HG03571 (cell line): Measurements from ENCODE around the gene MFAP4.

Source experiments
- ATAC-seq: cut with Tn5 transposase; IDR thresholded peaks from one replicate; pipeline ENCODE4 v1.9.1; 2021; ENCODE audit not compliant: unreplicated experiment

MFAP4 gene

GRCh38 chr17:19386051-19386929 is 700 bp downstream of the MFAP4 start:
- ATAC-seq = no peak

- ATAC-seq = no peak
These were observed 1.4 kb downstream of the MFAP4 start for GRCh38 chr17:19385521-19385983.

GRCh38 chr17:19384723-19385391 is 2.1 kb downstream of the MFAP4 start:
- ATAC-seq = no peak

- no peak for ATAC-seq
These were observed 3.1 kb downstream of the MFAP4 start for GRCh38 chr17:19383681-19384470.

GRCh38 chr17:19382531-19383444 is 4.2 kb downstream of the MFAP4 start:
- ATAC-seq = no peak

GRCh38 chr17:19381741-19382444 is 5.1 kb downstream of the MFAP4 start:
- ATAC-seq = no peak

GRCh38 chr17:19381361-19381740 is 5.6 kb downstream of the MFAP4 start:
- no peak for ATAC-seq

- no peak for ATAC-seq
These were observed 6.3 kb downstream of the MFAP4 start for GRCh38 chr17:19380481-19381301.

- ATAC-seq = no peak
These were observed 7.5 kb downstream of the MFAP4 start for GRCh38 chr17:19379361-19380065.

GRCh38 chr17:19378416-19379360 is 8.3 kb downstream of the MFAP4 start, which contains the start of gene MAPK7:
TSS of gene MAPK7 (plus strand) at chr17:19378498. CDS start at chr17:19378901, 403 bp downstream.
- ATAC-seq = no peak

- peak; percentile 90 for ATAC-seq
These were observed 9.2 kb downstream of the MFAP4 start for GRCh38 chr17:19377602-19378415.

- ATAC-seq = no peak
These were observed 10.2 kb downstream of the MFAP4 start for GRCh38 chr17:19376811-19377210.

GRCh38 chr17:19375732-19376131 is 11.3 kb downstream of the MFAP4 start:
- ATAC-seq = no peak

GRCh38 chr17:19374136-19374535 is 12.9 kb downstream of the MFAP4 start:
- no peak for ATAC-seq

- no peak for ATAC-seq
These were observed 14.0 kb downstream of the MFAP4 start for GRCh38 chr17:19372866-19373504.

GRCh38 chr17:19372439-19372838 is 14.6 kb downstream of the MFAP4 start:
- no peak for ATAC-seq
